Omental fat pad (tissue), 4 donors: ENCODE data around the gene SLC24A5. TPM values are rescaled to one million over a fixed set of nuclear protein-coding genes. Genes with fewer than 3 reads are reported as not detected.
A peak's percentile ranks its signal among the peaks of the same experiment; 100 is the strongest.

ENCODE experiments used
- ATAC-seq: fragments of 150-250 bp; one replicate; pipeline ENCODE4 v1.9.1; 2016; ENCODE audit warnings: mild to moderate bottlenecking, moderate library complexity; ENCODE audit not compliant: low FRiP score
- DNase-seq: peaks from one replicate; pipeline ENCODE4 v3.0.0-alpha.2; 2019; ENCODE audit warnings: low spot score
- total RNA-seq, 4 donors: library from RNA; depleted of rRNA; stranded (reverse); fragments of >200 nt; gene quantifications; one replicate each; pipeline ENCODE4 v1.1.0, GENCODE V29; 2016
- TF ChIP-seq, protein P1 (sequence below), 3 donors: fragments of 450-650 bp; IDR thresholded peaks; one replicate each; pipeline ENCODE4 v1.5.1; 2016 to 2017; ENCODE audit warnings: antibody characterized with exemption in 3 of 3, mild to moderate bottlenecking in 3 of 3, moderate library complexity in 2 of 3

Gene SLC24A5
- total RNA-seq, 4 donors from 2014 or later = not detected

DNA sequence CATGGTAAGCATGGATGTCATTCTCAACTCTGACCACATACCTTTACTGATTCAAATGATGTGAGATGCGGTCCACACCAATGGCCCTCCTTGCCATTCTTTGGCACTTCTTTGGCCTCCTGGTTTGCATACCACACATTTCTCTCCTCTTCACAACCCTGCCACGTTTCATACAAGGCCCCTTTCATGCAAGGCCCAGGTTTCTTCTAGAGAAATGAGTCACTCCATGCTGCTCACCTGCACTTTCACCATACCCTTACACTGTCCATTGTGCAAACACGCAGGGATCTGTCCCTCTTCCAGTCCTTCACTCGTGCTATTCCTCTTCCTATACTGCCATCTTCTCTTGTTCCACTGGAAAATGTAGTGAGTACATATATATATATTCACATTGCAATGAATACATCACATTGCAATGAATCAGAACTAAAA is 24.4 kb upstream of the SLC24A5 start:
- no peak for DNase-seq
- TF ChIP-seq, protein P1, sequence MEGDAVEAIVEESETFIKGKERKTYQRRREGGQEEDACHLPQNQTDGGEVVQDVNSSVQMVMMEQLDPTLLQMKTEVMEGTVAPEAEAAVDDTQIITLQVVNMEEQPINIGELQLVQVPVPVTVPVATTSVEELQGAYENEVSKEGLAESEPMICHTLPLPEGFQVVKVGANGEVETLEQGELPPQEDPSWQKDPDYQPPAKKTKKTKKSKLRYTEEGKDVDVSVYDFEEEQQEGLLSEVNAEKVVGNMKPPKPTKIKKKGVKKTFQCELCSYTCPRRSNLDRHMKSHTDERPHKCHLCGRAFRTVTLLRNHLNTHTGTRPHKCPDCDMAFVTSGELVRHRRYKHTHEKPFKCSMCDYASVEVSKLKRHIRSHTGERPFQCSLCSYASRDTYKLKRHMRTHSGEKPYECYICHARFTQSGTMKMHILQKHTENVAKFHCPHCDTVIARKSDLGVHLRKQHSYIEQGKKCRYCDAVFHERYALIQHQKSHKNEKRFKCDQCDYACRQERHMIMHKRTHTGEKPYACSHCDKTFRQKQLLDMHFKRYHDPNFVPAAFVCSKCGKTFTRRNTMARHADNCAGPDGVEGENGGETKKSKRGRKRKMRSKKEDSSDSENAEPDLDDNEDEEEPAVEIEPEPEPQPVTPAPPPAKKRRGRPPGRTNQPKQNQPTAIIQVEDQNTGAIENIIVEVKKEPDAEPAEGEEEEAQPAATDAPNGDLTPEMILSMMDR (IDR thresholded peaks at IDR 0.05) = no peak
- ATAC-seq = no peak

DNA sequence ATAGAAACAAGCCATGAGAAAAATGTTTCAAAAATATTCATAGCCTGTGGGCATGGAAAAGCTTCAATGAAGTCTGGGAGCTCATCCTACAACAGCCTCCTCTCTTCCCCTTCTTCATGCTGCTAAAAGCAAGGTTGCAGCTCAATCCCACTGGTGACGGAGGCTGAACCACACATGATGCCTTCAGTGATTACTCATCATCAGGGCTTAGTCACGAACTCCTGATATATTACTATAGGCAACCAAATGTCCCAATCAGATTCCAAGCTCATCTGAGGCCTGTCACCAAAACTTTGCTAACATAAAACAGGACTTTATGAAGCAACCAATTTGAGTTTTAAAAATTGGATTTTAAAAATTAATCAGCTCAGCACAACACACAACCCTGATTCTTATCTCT is 24.0 kb upstream of the SLC24A5 start:
- no peak for DNase-seq
- no peak for ATAC-seq
- TF ChIP-seq, protein P1 (IDR thresholded peaks at IDR 0.05) = no peak

DNA sequence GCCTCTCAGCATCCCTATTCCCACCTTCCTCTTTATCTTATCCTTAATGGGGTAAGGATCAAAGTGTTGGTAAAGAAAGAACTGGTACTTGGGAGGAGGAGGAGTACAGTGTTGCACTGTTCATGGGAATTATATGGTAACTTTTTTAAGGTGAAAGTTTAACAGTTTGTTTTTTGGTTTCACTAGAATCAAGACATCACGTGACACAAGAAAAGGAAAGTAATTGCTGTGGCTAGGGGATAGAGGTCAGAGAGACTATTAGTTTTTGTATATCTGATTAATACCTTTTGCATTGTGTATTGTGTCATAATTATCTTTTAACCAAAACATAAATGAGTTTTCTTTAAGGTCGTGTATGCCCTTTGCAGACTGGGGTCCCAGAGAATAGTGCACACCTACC is 23.5 kb upstream of the SLC24A5 start:
- TF ChIP-seq, protein P1 (IDR thresholded peaks at IDR 0.05) = no peak
- ATAC-seq (no peak), DNase-seq (no peak)

DNA sequence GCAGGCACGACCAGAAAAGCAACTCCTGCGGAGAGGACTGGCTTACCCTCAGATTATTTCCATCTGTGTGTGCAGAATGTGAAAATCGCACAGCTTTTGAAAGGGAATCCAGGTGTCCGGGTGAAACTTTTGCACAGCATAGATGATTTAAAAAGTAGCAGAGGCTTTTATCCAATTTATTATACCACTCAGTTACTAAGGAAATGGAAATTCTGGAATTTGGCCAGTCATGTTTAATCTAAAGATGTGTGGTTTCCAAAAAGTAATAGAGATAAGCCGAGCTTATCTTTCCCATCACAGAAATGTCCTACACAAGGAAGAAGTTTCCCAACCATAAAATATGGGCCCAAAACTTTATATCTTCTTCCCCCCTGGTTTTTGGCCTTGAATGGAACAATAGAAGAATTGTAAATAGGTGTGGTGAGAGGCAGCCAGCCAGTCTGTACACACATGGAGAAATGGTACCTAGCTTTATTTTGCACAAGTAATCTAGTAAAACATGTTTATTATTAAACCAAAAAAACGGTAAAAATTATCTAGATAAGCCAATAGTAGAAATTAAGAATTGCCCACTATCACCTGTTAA is 19.3 kb upstream of the SLC24A5 start:
- ATAC-seq = no peak
- no peak for DNase-seq
- TF ChIP-seq, protein P1 (IDR thresholded peaks at IDR 0.05) = no peak

DNA sequence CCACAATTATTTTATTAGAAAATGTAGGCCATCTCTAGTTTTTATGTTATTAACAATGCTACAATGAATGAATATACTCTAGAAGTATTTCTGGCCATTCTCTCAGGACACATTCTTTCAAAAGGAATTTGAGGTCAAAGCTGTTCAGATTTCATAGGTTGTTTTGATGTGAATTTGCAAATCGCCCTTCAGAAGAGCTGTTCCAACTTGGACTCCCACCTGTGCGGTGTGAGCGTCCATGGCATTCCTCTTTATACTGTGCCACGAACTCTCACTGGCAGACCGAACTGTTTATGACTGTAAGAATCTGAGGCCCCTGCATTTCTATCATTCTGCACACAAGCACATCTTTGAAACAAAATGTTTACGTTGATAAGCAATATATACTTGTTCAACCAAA is 18.6 kb upstream of the SLC24A5 start:
- TF ChIP-seq, protein P1 (IDR thresholded peaks at IDR 0.05) = no peak
- ATAC-seq (peak; percentile 59), DNase-seq (no peak)

DNA sequence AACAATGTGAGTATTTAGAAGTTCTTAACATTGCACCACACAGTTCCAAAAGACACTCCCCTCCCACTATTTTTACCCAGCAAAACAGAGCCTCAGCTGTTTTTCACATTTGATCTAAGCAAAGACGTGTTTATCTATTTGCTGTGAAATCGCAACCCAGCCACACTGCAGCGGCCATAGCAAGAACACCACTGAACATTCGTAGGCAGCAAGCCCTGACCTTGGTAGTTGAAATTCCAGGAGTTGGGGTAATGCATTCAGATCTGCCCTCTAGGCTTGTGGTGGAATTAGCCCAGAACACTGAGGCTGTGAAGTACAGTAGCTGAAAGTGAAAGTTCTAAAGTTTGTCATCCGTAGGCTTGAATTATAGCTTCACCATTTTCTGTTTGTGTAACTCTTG is 17.1 kb upstream of the SLC24A5 start:
- TF ChIP-seq, protein P1 (IDR thresholded peaks at IDR 0.05) = no peak
- DNase-seq (no peak), ATAC-seq (no peak)

DNA sequence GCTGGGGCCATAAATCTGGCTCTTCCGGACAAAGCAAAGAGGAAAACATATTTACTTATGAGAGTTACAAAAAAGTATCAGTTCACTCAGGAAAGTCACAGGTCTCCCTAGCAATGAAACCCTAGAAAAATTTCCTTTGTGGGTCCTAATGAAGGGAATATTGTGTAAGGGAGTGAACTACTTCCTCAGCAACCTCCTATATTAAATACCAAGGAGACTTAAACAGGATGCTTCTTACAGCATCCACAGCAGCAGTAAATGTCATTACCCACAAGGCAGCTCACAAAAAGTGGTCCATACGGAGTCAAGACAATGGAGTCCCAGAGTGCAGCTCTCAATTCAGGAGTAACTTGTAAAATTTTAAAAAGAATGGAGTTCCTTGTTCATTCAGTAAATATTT is 14.9 kb upstream of the SLC24A5 start:
- TF ChIP-seq, protein P1 (IDR thresholded peaks at IDR 0.05) = no peak
- ATAC-seq = no peak
- no peak for DNase-seq
